B cell (primary cell): ENCODE measurements around the gene KAT14. TPM values are rescaled to one million over a fixed set of nuclear protein-coding genes. Genes with fewer than 3 reads are reported as not detected.

ENCODE experiments used
- ATAC-seq: fragments of 200-7000 bp; cut with Tn5 transposase; one replicate; pipeline ENCODE4 v1.10.0; 2021; ENCODE audit warnings: low read depth, mild to moderate bottlenecking, moderate number of reproducible peaks, moderate library complexity
- CTCF ChIA-PET: fragments of 350-600 bp; sonication (Branson Sonifier 250); formaldehyde crosslinking; loops from one replicate; lab custom pipeline; 2021; ENCODE audit warnings: antibody characterized with exemption, inconsistent platforms; lab: Charles Lee
- POLR2A ChIA-PET: fragments of 350-600 bp; sonication (Branson Sonifier 250); formaldehyde crosslinking; loops from one replicate; lab custom pipeline; 2021; ENCODE audit warnings: antibody characterized with exemption; lab: Charles Lee
- DNase-seq: peaks from one replicate; pipeline ENCODE4 v3.0.0; 2013
- H2AFZ ChIP-seq: 2 replicates; pipeline ENCODE4 v1.6.1; 2012; ENCODE audit warnings: mild to moderate bottlenecking, low read depth, low read length; ENCODE audit not compliant: insufficient read depth, poor library complexity, severe bottlenecking
- H3K27ac ChIP-seq, 2 donors: 1 replicate in 1 of 2; 2 replicates in 1 of 2; pipeline ENCODE4 v1.5.1; 2012 to 2013; ENCODE audit warnings: low read length in 2 of 2, mild to moderate bottlenecking in 2 of 2, moderate library complexity in 1 of 2
- H3K27me3 ChIP-seq, 4 experiments: fragments of 200-600 bp in 1 of 4; sonication (generic) in 1 of 4; replicated peaks in 1 of 4; 1 replicate in 2 of 4; 2 replicates in 2 of 4; pipeline versions ENCODE4 v1.6.1 to v1.7.0; 2013 to 2016; ENCODE audit warnings: low read length in 3 of 4, mild to moderate bottlenecking in 2 of 4, mixed read lengths in 1 of 4, moderate library complexity in 1 of 4; ENCODE audit not compliant: insufficient read depth in 4 of 4, control insufficient read depth in 3 of 4; ENCODE audit errors: control extremely low read depth in 1 of 4
- H3K36me3 ChIP-seq, 2 experiments: replicated peaks in 1 of 2; 1 replicate in 1 of 2; 2 replicates in 1 of 2; pipeline versions ENCODE4 v1.6.1 to v1.7.1; 2013; ENCODE audit warnings: low read length in 1 of 2; ENCODE audit not compliant: insufficient read depth in 2 of 2, control insufficient read depth in 1 of 2; ENCODE audit errors: control extremely low read depth in 1 of 2, extremely low read depth in 1 of 2
- H3K4me1 ChIP-seq, 2 donors: fragments of 200-600 bp in 1 of 2; sonication (generic) in 1 of 2; 1 replicate in 1 of 2; 2 replicates in 1 of 2; pipeline versions ENCODE4 v1.5.1 to v1.6.1; 2013 to 2017; ENCODE audit warnings: low read length in 2 of 2; ENCODE audit not compliant: control insufficient read depth in 2 of 2, insufficient read depth in 2 of 2
- H3K4me2 ChIP-seq: replicated peaks from 2 replicates; pipeline ENCODE3; 2012; ENCODE audit warnings: mild to moderate bottlenecking, low read depth, low read length; ENCODE audit not compliant: poor library complexity, severe bottlenecking
- H3K4me3 ChIP-seq, 5 experiments: fragments of 200-600 bp in 1 of 5; sonication (generic) in 1 of 5; 1 replicate in 3 of 5; 2 replicates in 2 of 5; pipeline versions ENCODE4 v1.5.1 to v1.7.0; 2011 to 2016; ENCODE audit warnings: low read length in 4 of 5, mild to moderate bottlenecking in 4 of 5, low read depth in 2 of 5, control low read depth in 1 of 5, moderate library complexity in 1 of 5; ENCODE audit not compliant: insufficient read depth in 1 of 5; ENCODE audit errors: control extremely low read depth in 1 of 5, extremely low read depth in 1 of 5
- H3K79me2 ChIP-seq: fragments of 200-600 bp; sonication (generic); one replicate; pipeline ENCODE4 v1.6.0; 2016; ENCODE audit warnings: low read length; ENCODE audit not compliant: control insufficient read depth, insufficient read depth
- H3K9ac ChIP-seq: fragments of 200-600 bp; sonication (generic); 2 replicates; pipeline ENCODE4 v1.6.1; 2017; ENCODE audit warnings: mild to moderate bottlenecking, low read length, moderate library complexity
- H3K9me3 ChIP-seq, 3 donors: one replicate each; pipeline versions ENCODE4 v1.6.1 to v1.7.1; 2013; ENCODE audit warnings: low read length in 2 of 3; ENCODE audit not compliant: control insufficient read depth in 2 of 3, insufficient read depth in 1 of 3; ENCODE audit errors: control extremely low read depth in 1 of 3
- H4K20me1 ChIP-seq: 2 replicates; pipeline ENCODE4 v1.6.0; 2012; ENCODE audit warnings: mild to moderate bottlenecking, low read length; ENCODE audit not compliant: insufficient read depth, control insufficient read depth, poor library complexity, severe bottlenecking
- H3K27ac Mint-ChIP-seq: one replicate; pipeline ENCODE4 v1.8.0; 2021; ENCODE audit warnings: mixed read lengths
- H3K27me3 Mint-ChIP-seq: one replicate; pipeline ENCODE4 v1.8.0; 2021; ENCODE audit warnings: mixed read lengths
- H3K4me1 Mint-ChIP-seq: one replicate; pipeline ENCODE4 v1.8.0; 2021; ENCODE audit warnings: mixed read lengths
- H3K4me3 Mint-ChIP-seq: one replicate; pipeline ENCODE4 v1.8.0; 2021; ENCODE audit warnings: mixed read lengths
- H3K9me3 Mint-ChIP-seq: one replicate; pipeline ENCODE4 v1.8.0; 2022; ENCODE audit warnings: mixed read lengths; ENCODE audit not compliant: insufficient read depth
- CTCF ChIP-seq: fragments of 200-600 bp; IDR thresholded peaks from one replicate; pipeline ENCODE4 v1.8.0; 2022; ENCODE audit warnings: antibody characterized with exemption, mild to moderate bottlenecking
- EZH2 ChIP-seq: IDR thresholded peaks from 2 replicates; pipeline ENCODE4 v1.6.1; 2012; ENCODE audit warnings: borderline replicate concordance, low read depth, mild to moderate bottlenecking, moderate library complexity, low read length; ENCODE audit not compliant: insufficient read depth, poor library complexity, severe bottlenecking
- WGBS: methylation state at CpG from one replicate; pipeline ENCODE4 v1.1.5; 2013; ENCODE audit warnings: missing lambda C conversion rate; ENCODE audit not compliant: insufficient coverage; 5-methylcytosine and 5-hydroxymethylcytosine counted together
- intact Hi-C: fragments of 100-400 bp; cut with micrococcal nuclease; formaldehyde crosslinking; loops from one replicate; pipeline ENCODE4 v1.10.0; 2022
- polyA plus RNA-seq: library from polyadenylated mRNA; depleted of rRNA; stranded (reverse); fragments of >200 nt; gene quantifications from 2 replicates; pipeline ENCODE4 v1.2.3, GENCODE V29; 2012
- total RNA-seq, 2 donors: library from RNA; stranded (reverse); fragments of 120-200 nt in 1 of 2; gene quantifications; 1 replicate in 1 of 2; 2 replicates in 1 of 2; pipeline versions ENCODE4 v1.2.3 to v1.2.4, GENCODE V29; 2013 to 2022

The KAT14 gene
- total and polyA plus RNA-seq, 2 donors (not counting 1 experiment from before 2014, with no cell fraction given) = 7.9 to 15.5 TPM

- Mint-ChIP-seq H3K27me3 (no peaks in the 10 kb centered on the region), H3K27ac (no peak overlapping the region), H3K4me1 (peaks cover 19% of the 10 kb centered on the region), H3K4me3 (no peak overlapping the region), H3K9me3 (no peaks in the 10 kb centered on the region)
- WGBS = no CpG with 5 or more reads among the region's 2 CpGs
- Histone ChIP-seq H3K9me3 (no peaks in the 10 kb centered on the region), H3K79me2 (peaks cover 13% of the 10 kb centered on the region), H4K20me1 (peaks cover 12% of the 10 kb centered on the region), H3K27me3 (no peaks in the 10 kb centered on the region), H3K9ac (no peak overlapping the region), H3K4me1 (no peaks in the 10 kb centered on the region), H3K4me3 (no peak overlapping the region), H3K27ac (no peak overlapping the region), H2AFZ (no peak overlapping the region), H3K4me2 (no peak overlapping the region), H3K36me3 (peaks cover 12 to 38% of the 10 kb centered on the region in 2 experiments)
- intact Hi-C loops = no loop called here
- DNase-seq (no peak), ATAC-seq (no peak)
- no peak for TF ChIP-seq CTCF
- TF ChIP-seq EZH2 = no peak
- ChIA-PET POLR2A (no interaction called here), CTCF (interaction anchor here (0.6 to 0.7 kb wide), 2 partner anchors 17 to 146 kb away, joined by 3 read pairs; no protein-coding TSS in a partner anchor)
Measured at GRCh38 chr20:18164356-18164755, 26.7 kb downstream of the KAT14 start.

- H3K4me1 ChIP-seq = no peaks in the 10 kb centered on the region
- H2AFZ ChIP-seq = no peak overlapping the region
- peaks cover 13% of the 10 kb centered on the region for H3K79me2 ChIP-seq
- DNase-seq (no peak), ATAC-seq (no peak)
- Mint-ChIP-seq H3K4me3 (no peak overlapping the region), H3K27ac (no peak overlapping the region), H3K9me3 (no peaks in the 10 kb centered on the region), H3K27me3 (no peaks in the 10 kb centered on the region), H3K4me1 (peaks cover 19% of the 10 kb centered on the region)
- no peak overlapping the region for H3K27ac ChIP-seq
- H3K36me3 ChIP-seq = peaks cover 12 to 38% of the 10 kb centered on the region in 2 experiments
- intact Hi-C loops = no loop called here
- no peaks in the 10 kb centered on the region for H3K9me3 ChIP-seq
- WGBS = 66% methylated on average over 3 of the region's 3 CpGs
- H3K27me3 ChIP-seq = no peaks in the 10 kb centered on the region
- no peak overlapping the region for H3K4me3 ChIP-seq
- TF ChIP-seq CTCF (no peak), EZH2 (no peak)
- H4K20me1 ChIP-seq = peaks cover 12% of the 10 kb centered on the region
- POLR2A ChIA-PET = no interaction called here
- CTCF ChIA-PET = no interaction called here
- no peak overlapping the region for H3K4me2 ChIP-seq
- no peak overlapping the region for H3K9ac ChIP-seq
Measured at GRCh38 chr20:18165553-18165952, 27.9 kb downstream of the KAT14 start.
